Mucosa of descending colon (tissue), 3 donors: ENCODE measurements around the gene FBXO24. TPM values are rescaled to one million over a fixed set of nuclear protein-coding genes. Genes with fewer than 3 reads are reported as not detected.

Experiments
- ATAC-seq: fragments of 200-7000 bp; cut with Tn5 transposase; one replicate; pipeline ENCODE4 v1.9.1; 2020; ENCODE audit warnings: mild to moderate bottlenecking, moderate library complexity
- DNase-seq, 3 donors: peaks; one replicate each; pipeline ENCODE4 v3.0.0-alpha.2; 2020
- H3K36me3 ChIP-seq: fragments of 200-600 bp; one replicate; pipeline ENCODE4 v1.8.0; 2021; ENCODE audit warnings: low read depth, mild to moderate bottlenecking
- H3K4me1 ChIP-seq: fragments of 200-600 bp; one replicate; pipeline ENCODE4 v1.8.0; 2021; ENCODE audit warnings: low read depth, mild to moderate bottlenecking
- H3K4me3 ChIP-seq: fragments of 200-600 bp; one replicate; pipeline ENCODE4 v1.8.0; 2021; ENCODE audit warnings: mild to moderate bottlenecking
- H3K9me3 ChIP-seq: fragments of 200-600 bp; one replicate; pipeline ENCODE4 v1.8.0; 2021; ENCODE audit warnings: mild to moderate bottlenecking
- intact Hi-C, 2 donors: fragments of 100-400 bp; cut with DNase I in 1 of 2; cut with micrococcal nuclease in 1 of 2; formaldehyde crosslinking; loops; one replicate each; pipeline versions ENCODE4 v1.11.0 to v1.11.1; 2022; cut with DNase I, micrococcal nuclease
- total RNA-seq, 3 donors: library from RNA; stranded (reverse); fragmentation: NEBNext Ultra II Directional in 2 of 3; extraction: Animal tissue kit (Norgen Biotek cat#: 25700) in 2 of 3; gene quantifications; one replicate each; pipeline versions ENCODE4 v1.2.1 to v1.2.4, GENCODE V29; 2021 to 2023
- TF ChIP-seq, protein P1 (sequence below): fragments of 200-600 bp; IDR thresholded peaks from one replicate; pipeline ENCODE4 v1.8.0; 2022; ENCODE audit warnings: antibody characterized with exemption, mild to moderate bottlenecking
- donor health status: DM: no; HTN: no; CAD: no; lungs with moderate emphysema.
- donor health status: DM: no; HTN: no; CAD: no.
- donor health status: DM: no; HTN: yes; CAD: no.

FBXO24 gene
- total RNA-seq, 3 donors from 2014 or later = 0.48 to 1.1 (median 0.66) TPM

DNA sequence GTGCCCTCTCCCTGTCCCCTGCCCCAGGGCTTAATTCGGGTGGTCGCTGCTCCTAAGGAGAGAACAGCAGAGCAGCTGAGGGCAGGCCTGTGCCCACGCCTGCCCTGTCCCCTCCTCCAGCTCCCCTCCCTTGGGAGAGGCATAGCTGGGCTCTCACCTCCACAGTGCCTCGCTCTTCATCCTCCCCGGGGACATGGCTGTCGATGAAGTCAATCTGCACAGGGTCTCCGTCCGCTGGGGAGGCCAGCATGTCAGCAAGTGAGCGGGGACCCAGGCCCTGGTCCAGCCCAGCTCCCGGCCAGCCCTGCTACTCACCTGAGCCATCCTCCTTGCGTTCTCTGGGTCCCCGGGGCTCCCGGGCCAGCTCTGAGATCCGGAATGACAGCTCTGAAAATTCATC lies 8.6 kb upstream of the FBXO24 start:
- intact Hi-C loops = no loop called here
- peak in 2 of 3 donors; percentile 22 to 45 for DNase-seq
- peaks cover 4% of the 10 kb centered on the region for H3K36me3 ChIP-seq

DNA sequence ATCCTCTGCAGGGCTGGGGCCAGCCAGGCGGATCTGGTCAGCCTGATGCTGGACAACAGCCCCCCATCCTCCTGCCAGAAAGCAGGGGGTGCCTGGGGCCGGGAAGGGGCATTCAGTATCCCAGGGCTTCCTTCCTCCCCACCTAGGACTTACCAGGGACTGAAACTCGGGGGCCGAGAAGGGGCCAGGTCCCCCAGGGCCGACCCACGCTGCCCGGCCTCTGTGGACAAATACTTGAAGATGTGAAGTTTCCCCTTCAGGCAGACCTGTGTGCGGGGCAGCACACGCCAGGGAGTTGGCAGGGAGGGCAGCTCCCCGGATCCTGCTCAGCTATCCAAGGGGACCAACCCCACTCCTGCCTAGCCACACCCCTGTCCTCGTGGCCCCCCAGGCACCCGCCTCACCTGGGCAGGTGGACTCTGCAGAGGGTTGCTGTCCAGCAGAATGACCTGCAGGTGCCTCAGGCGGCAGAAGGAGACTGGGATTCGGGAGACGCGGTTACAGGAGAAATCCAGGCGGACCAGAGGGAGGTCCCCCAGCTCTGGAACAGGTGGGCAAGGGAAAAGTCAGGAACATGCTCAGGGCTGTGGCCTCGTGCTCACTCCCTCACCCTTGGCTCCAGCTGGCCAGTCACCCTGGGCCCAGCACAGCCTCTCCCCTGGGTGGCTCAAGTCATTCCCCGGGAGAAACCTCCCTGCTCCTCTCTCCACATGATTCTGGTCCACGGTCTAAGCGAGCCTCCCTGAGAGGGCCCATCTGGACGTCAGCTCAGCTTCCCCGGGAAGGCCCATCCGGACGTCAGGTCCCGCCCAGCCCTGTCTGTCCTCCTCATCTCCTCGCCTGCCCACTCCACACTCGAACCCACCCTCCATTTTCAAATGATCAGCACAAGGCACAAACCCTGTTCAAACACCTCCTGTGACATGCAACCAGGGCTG lies 7.6 kb upstream of the FBXO24 start:
- peak in 2 of 3 donors; percentile 21 to 46 for DNase-seq
- TF ChIP-seq, protein P1, sequence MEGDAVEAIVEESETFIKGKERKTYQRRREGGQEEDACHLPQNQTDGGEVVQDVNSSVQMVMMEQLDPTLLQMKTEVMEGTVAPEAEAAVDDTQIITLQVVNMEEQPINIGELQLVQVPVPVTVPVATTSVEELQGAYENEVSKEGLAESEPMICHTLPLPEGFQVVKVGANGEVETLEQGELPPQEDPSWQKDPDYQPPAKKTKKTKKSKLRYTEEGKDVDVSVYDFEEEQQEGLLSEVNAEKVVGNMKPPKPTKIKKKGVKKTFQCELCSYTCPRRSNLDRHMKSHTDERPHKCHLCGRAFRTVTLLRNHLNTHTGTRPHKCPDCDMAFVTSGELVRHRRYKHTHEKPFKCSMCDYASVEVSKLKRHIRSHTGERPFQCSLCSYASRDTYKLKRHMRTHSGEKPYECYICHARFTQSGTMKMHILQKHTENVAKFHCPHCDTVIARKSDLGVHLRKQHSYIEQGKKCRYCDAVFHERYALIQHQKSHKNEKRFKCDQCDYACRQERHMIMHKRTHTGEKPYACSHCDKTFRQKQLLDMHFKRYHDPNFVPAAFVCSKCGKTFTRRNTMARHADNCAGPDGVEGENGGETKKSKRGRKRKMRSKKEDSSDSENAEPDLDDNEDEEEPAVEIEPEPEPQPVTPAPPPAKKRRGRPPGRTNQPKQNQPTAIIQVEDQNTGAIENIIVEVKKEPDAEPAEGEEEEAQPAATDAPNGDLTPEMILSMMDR = no peak
- Histone ChIP-seq H3K9me3 (no peaks in the 10 kb centered on the region), H3K4me1 (peaks cover 11% of the 10 kb centered on the region), H3K36me3 (peaks cover 4% of the 10 kb centered on the region), H3K4me3 (no peak overlapping the region)
- intact Hi-C loops = no loop called here
- no peak for ATAC-seq

More for the DNA sequence above, 8.6 kb upstream of the FBXO24 start:
- Histone ChIP-seq H3K4me3 (no peak overlapping the region), H3K9me3 (no peaks in the 10 kb centered on the region), H3K4me1 (peaks cover 2% of the 10 kb centered on the region)
- TF ChIP-seq, protein P1 = no peak
- ATAC-seq = no peak

DNA sequence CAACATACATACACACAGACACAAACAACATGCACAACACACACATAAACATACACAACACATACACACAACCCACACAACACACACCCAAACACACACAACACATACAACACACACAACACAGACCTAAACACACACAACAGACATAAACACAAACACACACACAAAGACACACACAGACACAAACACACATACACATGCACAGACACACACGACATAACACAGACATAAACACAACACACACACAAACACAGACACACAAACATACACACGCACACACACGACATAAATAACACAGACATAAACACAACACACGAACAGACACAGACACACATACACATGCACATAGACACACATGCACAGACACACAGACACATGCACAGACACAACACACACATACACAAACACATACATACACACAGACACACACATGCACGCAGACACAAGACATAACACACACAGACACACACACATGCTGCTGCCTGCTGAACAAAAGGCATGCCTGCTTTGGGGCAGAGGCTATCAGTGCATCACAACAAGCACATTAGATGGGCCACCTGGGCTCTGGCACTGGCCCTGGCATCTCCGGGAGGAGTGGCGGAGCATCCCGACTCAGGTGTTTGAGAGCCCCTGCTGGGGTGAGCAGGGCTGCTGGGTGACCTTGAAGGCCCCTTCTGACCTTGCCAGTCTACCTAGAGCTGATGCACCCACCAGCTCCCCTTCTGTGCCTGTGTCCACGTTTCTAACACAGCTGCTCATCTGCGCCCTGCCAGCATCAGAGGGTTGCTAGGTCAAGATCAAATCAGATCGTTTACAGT lies 5.5 kb upstream of the FBXO24 start:
- ATAC-seq (no peak), DNase-seq (peak in 2 of 3 donors; percentile 19 to 49)
- no peak overlapping the region for H3K4me3 ChIP-seq
- H3K9me3 ChIP-seq = no peaks in the 10 kb centered on the region
- intact Hi-C loops = no loop called here
- H3K4me1 ChIP-seq = peaks cover 29% of the 10 kb centered on the region
- TF ChIP-seq, protein P1 = no peak
- H3K36me3 ChIP-seq = peaks cover 4% of the 10 kb centered on the region

DNA sequence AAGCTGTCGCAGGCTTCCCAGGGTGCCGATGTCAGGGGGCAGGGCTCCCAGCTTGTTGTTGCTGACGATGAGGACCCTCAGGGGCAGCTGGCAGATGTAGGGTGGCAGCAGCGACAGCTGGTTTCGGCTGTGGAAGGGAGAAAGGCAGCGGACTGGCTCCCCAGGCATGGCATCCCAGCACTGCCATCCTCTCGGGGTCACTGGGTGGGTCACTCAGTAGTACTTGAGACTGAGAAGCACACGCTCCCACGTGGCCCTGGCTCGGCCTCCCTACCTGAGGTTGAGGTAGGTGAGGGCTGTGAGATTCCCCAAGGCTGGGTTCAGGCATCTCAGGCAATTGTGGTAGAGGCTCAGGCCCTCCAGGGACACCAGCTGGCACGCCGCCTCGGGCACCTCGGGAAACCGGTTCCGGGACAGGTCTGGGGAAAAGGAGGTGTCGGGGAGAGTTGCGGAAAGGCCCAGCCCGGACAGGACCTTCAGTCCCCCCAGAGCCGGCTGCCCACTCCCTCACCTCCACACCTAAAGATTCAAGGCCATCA lies 4.0 kb upstream of the FBXO24 start:
- TF ChIP-seq, protein P1 = no peak
- Histone ChIP-seq H3K4me3 (no peak overlapping the region), H3K4me1 (peaks cover 29% of the 10 kb centered on the region), H3K9me3 (no peaks in the 10 kb centered on the region), H3K36me3 (peaks cover 10% of the 10 kb centered on the region)
- ATAC-seq (no peak), DNase-seq (peak in 2 of 3 donors; percentile 42 to 58)
- intact Hi-C loops = no loop called here

DNA sequence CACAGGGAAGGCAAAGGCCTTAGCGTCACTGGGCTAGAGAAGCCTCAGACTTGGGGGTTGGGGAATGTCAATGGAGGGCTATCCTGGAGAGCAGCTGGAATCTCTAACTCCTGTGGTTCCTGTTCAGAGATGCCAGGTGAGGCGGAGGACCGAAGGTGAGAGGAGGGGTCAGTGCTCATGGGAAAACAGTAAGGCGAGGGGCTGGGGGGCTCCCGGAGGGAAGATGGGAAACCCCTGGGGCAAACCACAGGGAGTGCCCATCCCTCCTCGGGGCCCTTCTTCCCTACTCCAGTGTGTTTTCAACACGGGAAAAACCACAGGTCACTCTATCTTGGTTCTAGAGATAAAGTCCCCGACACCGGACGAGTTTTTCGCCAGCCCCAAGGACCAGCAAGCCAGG lies 3.5 kb upstream of the FBXO24 start:
- TF ChIP-seq, protein P1 = no peak
- DNase-seq (peak in 1 of 3 donors; percentile 30), ATAC-seq (no peak)
- Histone ChIP-seq H3K36me3 (peaks cover 8% of the 10 kb centered on the region), H3K4me1 (peaks cover 31% of the 10 kb centered on the region), H3K9me3 (no peaks in the 10 kb centered on the region), H3K4me3 (no peak overlapping the region)
- intact Hi-C loops = no loop called here
